ENCODE measurements around the gene CD164.

DNA sequence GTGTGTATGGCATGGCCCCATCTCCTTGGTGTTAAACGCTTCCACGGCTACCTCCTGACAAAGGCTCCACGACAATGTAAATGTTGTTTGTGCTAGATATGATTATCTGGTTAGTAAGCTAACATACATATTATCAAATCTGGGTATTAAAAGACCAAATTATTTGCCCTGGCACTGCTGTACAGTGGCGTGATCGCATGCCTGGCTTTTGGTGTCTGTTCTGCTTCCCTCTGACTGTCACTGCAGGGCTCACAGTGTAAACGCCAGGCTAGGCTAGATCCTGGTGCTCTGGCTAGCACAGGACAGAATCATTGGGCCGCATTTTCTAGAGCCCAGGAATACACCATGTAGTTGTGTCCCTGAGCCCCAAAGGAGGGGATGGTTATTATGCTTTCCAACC is 38.7 kb downstream of the CD164 start:
- TF ChIP-seq, protein P1, sequence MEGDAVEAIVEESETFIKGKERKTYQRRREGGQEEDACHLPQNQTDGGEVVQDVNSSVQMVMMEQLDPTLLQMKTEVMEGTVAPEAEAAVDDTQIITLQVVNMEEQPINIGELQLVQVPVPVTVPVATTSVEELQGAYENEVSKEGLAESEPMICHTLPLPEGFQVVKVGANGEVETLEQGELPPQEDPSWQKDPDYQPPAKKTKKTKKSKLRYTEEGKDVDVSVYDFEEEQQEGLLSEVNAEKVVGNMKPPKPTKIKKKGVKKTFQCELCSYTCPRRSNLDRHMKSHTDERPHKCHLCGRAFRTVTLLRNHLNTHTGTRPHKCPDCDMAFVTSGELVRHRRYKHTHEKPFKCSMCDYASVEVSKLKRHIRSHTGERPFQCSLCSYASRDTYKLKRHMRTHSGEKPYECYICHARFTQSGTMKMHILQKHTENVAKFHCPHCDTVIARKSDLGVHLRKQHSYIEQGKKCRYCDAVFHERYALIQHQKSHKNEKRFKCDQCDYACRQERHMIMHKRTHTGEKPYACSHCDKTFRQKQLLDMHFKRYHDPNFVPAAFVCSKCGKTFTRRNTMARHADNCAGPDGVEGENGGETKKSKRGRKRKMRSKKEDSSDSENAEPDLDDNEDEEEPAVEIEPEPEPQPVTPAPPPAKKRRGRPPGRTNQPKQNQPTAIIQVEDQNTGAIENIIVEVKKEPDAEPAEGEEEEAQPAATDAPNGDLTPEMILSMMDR (IDR thresholded peaks at IDR 0.05), result no peak
- TF ChIP-seq POLR2A (IDR thresholded peaks at IDR 0.05), result no peak
